Measurements from ENCODE around the gene SSR2.
A peak's percentile ranks its signal among the peaks of the same experiment; 100 is the strongest.
"Not testable (repeated sequence)": the region's sequence is repeated elsewhere in the genome, so short reads cannot be mapped to it uniquely, and the experiment has no call there.

The SSR2 gene

DNA sequence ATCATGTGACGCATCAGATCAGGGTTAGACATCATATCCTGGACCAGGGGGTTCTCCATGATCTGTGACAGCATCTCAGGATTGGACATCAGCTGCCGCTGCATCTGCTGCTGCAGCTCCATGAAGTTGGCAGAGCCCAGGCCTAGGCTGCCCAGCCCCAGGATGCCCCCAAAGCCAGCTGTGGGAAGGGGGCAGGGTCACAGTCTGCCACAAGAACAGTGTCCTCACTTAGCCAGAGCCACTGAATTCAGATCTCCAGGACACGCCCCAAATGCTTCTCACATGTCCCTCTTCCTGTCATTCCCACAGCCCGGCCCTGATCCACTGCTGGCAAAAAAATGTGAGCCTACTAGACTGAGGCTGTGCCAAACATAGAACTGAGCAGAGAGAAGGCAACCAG, 29.6 kb upstream of the SSR2 start:
- no peak overlapping the region for H3K27ac ChIP-seq
- no peak for DNase-seq (ENCODE audit: low read depth, low spot score)

GRCh38 chr1:156048663-156049258, 28.0 kb upstream of the SSR2 start:
- H3K27ac ChIP-seq: no peak overlapping the region
- DNase-seq (ENCODE audit: low read depth, low spot score): no peak

DNA sequence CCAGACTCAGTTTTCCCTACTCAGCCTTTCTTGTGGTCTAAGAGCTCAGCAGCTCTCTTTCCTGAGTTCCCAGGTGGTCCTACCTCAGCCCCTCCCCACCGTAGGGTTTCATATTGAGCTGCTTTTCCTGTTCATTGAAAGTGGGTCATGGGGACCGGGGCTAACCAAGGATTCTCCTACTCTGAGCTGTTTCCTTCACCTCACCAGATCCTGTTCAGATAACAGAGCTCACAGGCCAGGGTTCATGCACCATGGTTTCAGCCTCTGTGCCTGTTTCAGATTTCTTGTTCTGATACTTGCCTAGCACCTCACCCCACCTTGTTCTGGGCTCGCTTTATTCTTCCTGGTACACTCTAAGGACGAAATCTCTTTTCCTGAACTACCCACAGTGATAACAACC, 24.3 kb upstream of the SSR2 start:
- no peak overlapping the region for H3K27ac ChIP-seq
- no peak for DNase-seq (ENCODE audit: low read depth, low spot score)

- no peak overlapping the region for H3K27ac ChIP-seq
- DNase-seq (ENCODE audit: low read depth, low spot score): no peak
These were observed 22.1 kb upstream of the SSR2 start for GRCh38 chr1:156042828-156043227.

- H3K27ac ChIP-seq; DNase-seq (ENCODE audit: low read depth, low spot score): not testable (repeated sequence)
These were observed 14.2 kb upstream of the SSR2 start for GRCh38 chr1:156034991-156035390.

DNA sequence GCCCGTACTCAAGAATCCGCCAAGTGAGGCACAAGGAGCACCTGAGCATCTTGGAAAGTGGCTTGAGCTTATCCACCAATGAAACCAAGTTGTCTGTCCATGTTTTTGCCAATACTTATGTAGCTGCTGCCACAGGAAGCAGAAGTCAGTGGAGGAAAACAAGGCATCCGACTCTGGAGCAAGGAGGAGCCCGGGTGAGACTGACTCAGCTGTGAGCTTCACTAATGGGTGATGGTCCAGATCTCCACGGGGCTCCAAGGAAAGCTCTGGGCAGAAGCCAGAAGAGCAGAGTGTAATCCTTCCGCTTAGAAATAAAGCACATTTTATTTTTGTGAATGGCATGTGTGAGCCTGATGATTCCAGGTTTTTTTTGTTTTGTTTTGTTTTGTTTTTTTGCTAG, 12.3 kb upstream of the SSR2 start:
- no peak for DNase-seq (ENCODE audit: low read depth, low spot score)
- no peak overlapping the region for H3K27ac ChIP-seq

- no peak for DNase-seq (ENCODE audit: low read depth, low spot score)
- H3K27ac ChIP-seq: no peak overlapping the region
These were observed 5.8 kb upstream of the SSR2 start for GRCh38 chr1:156026588-156026987.

DNA sequence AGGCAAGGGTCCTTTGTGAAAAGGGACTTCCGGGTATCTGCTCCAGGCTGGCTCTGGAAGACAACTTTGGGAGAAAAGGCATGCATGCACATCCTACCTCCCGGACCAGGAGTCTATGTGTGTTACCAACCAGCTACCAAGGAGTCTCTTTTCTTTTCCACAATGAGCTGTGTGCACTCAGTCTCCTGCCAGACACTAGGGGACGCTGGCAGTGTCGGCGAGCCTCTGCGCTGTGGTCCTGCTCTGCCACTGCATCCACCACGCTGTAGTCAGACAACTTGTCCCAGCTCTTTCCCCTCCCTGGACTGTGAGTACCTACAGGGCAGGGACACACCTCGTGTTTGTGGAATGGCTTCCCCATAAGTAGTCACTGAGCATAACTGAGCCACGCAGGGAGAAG, 5.1 kb upstream of the SSR2 start:
- H3K27ac ChIP-seq: no peak overlapping the region
- no peak for DNase-seq (ENCODE audit: low read depth, low spot score)

- H3K27ac ChIP-seq: no peak overlapping the region
- DNase-seq (ENCODE audit: low read depth, low spot score): no peak
These were observed 4.0 kb upstream of the SSR2 start for GRCh38 chr1:156024801-156025200.

DNA sequence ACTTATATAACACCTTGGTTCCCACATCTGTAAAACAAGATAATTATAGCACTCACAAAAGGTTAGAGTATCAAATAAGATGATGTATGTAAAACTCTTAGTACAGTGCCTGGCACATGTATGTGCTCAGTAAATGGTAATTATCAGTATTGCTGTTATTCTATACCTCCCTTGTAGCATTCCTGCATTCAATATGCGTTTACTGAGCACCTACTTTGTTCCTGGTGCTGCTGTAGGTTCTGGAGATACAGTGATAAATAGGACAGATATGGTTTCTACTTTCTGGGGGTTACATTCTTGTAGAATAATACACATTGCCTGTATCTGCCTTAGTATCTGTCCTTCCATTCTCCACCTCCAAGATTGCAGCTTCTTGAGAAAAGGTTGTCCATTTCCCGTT, 1.2 kb upstream of the SSR2 start:
- DNase-seq (ENCODE audit: low read depth, low spot score): no peak
- H3K27ac ChIP-seq: no peak overlapping the region

DNA sequence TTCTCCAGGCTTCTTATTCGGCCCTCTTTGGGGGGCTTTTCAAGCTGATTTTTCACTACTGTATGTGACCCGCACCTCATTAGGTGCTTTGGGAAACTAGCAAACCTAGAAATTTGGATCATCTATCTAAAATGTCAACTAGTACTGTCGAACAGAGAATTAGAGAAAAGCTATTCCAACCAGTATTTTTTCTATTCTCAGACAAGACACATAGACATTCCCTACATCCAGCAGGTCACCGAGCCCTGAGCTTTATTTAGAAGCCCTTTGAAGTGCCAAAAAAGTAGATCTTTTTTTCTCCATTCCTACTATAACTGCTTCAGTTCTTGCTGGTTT, 310 bp upstream of the SSR2 start:
- no peak overlapping the region for H3K27ac ChIP-seq
- no peak for DNase-seq (ENCODE audit: low read depth, low spot score)

DNA sequence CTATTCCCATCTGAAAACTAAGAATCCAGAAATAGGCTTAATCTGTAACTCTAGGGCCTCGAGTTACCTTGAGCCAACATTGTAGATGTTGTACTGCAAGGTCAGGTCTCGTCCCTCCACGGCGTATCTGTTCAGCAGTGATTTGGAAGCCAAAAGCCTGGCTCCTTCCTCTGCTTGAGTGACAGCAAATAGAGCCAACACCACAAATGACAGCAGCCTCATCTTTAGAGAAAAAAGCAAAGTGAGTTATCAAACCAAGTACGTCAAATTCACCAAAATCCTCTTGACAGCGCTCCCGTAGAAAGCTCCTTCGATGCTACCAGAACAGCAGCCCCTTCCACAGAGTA, 832 bp downstream of the SSR2 start:
- H3K27ac ChIP-seq: no peak overlapping the region
- DNase-seq (ENCODE audit: low read depth, low spot score): no peak

- no peak overlapping the region for H3K27ac ChIP-seq
- DNase-seq (ENCODE audit: low read depth, low spot score): no peak
These were observed 5.9 kb downstream of the SSR2 start for GRCh38 chr1:156014829-156015228.

- H3K27ac ChIP-seq: no peak overlapping the region
- no peak for DNase-seq (ENCODE audit: low read depth, low spot score)
These were observed 8.5 kb downstream of the SSR2 start for GRCh38 chr1:156012051-156012817.

- H3K27ac ChIP-seq: no peak overlapping the region
- DNase-seq (ENCODE audit: low read depth, low spot score): no peak
These were observed 11.3 kb downstream of the SSR2 start for GRCh38 chr1:156009404-156009803.

DNA sequence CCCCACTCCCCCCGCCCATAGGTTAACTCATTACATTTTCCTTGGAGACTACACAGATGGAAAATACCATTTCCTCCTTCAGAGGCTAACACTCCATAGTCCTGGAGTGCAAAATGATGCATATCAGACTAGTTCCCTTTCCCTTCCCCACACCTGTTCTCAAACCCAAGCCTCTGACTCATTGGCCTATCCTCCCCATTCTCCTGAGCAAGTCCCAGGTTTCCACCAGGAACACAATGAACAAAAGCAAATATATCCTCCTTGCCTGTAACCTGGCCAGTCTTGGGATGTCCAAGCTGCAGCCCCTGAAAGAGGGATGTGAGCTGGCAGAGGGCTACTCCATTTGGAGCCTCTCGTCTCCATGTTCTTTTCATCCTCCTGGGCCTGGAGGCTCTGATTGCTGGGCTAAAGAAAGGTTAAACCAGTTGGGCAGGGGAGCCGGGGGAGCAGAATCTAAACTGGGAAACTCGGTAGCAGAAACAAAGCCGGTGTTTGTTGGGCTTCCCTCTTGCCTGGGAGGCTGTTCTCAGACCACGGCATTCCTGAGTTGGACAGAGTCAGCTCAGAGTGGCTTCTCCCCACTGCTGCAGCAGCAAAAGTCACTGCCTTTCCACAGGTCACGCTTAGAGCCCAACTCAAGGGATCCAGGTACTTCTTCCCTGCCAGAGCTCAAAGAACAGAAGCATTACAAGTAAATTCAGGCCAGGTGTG, 13.9 kb downstream of the SSR2 start:
- no peak for DNase-seq (ENCODE audit: low read depth, low spot score)

GRCh38 chr1:156004843-156005584, 15.7 kb downstream of the SSR2 start:
- DNase-seq (ENCODE audit: low read depth, low spot score): no peak
- H3K27ac ChIP-seq: no peak overlapping the region

More for the DNA sequence above, 13.9 kb downstream of the SSR2 start:
- peak overlapping the region; percentile 37 for H3K27ac ChIP-seq

DNA sequence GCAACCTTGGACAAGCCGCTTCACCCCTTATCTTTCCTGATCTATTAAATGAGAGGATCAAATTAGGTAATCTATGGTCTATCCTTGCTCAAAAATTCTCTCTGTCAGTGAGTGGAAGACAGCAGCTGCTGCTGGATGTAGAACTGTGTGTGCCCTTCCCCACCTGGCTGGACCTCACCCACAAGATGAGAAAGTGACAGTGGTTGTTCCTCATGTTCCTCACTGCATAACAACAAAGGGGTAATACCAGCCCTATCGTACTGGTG, 16.9 kb downstream of the SSR2 start:
- peak overlapping the region; percentile 71 for H3K27ac ChIP-seq
- DNase-seq (ENCODE audit: low read depth, low spot score): no peak

DNA sequence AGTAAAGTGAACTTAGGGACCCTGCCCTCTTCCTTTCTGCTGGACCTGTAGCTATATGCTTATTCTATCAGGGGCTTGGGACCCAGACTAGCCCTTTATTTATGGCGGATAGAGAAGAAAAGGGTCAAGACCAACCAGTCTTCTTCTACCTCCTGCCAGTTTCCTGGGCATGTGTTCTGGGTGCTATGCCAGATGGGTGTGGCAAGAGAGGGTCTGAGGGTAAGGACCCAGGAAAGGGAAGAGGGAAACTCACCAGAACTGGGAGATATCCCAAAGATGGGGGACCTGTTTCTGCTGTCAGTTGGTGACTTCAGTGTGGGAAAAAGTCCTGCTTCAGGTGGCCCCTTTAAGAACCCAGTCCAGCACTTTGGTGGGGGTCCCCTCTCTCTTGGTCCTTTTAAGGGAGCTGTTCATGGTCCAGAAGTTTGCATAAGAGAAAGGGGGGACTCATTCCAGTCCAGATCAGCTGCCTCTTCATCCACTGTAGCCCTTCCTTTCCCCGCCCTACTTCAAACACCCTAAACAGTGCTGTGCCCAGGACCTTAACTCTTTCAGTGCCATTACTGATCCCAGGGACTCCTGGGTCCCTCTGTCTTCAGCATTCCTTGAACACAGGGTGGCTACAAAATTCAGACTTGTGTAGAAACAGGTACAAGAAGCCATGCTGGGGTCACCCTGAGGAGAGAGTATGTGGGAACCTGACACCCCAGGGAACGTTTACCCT, 18.4 kb downstream of the SSR2 start:
- DNase-seq (ENCODE audit: low read depth, low spot score): no peak
- H3K27ac ChIP-seq: peak overlapping the region; percentile 71

GRCh38 chr1:156001662-156002171, 19.0 kb downstream of the SSR2 start:
- no peak for DNase-seq (ENCODE audit: low read depth, low spot score)

More at GRCh38 chr1:156001662-156002171, 19.0 kb downstream of the SSR2 start:
- no peak overlapping the region for H3K27ac ChIP-seq
